K562 (cell line): ENCODE data around the gene SAMM50.
A peak's percentile ranks its signal among the peaks of the same experiment; 100 is the strongest.

Experiments
- CTCF ChIP-seq, 3 experiments: IDR thresholded peaks in 2 of 3; conservative IDR thresholded peaks in 1 of 3; 2 replicates each; pipeline ENCODE4 v1.5.1; 2011 to 2012; ENCODE audit warnings: low read length in 3 of 3, mild to moderate bottlenecking in 3 of 3, control low read depth in 2 of 3, improper control_type of control experiment in 1 of 3, inconsistent platforms in 1 of 3, low read depth in 1 of 3, mixed read lengths in 1 of 3, moderate library complexity in 1 of 3; ENCODE audit not compliant: insufficient read depth in 2 of 3
- E2F4 ChIP-seq: sonication (generic); formaldehyde crosslinking; IDR thresholded peaks from 2 replicates; pipeline ENCODE4 v1.8.0; 2022; ENCODE audit warnings: mild to moderate bottlenecking, low read depth, missing genetic modification reagents
- ETV6 ChIP-seq, 3 experiments: fragments of 150-350 bp in 1 of 3; sonication (generic) in 1 of 3; formaldehyde crosslinking in 1 of 3; IDR thresholded peaks; 2 replicates each; pipeline versions ENCODE4 v1.6.1 to v1.8.0; 2014 to 2022; ENCODE audit warnings: borderline replicate concordance in 2 of 3, low read depth in 2 of 3, antibody characterized with exemption in 1 of 3, low read length in 1 of 3, mild to moderate bottlenecking in 1 of 3, missing genetic modification reagents in 1 of 3
- EZH2 ChIP-seq: IDR thresholded peaks from 2 replicates; pipeline ENCODE4 v1.6.1; 2012; ENCODE audit warnings: low read depth, mild to moderate bottlenecking, inconsistent platforms, low read length, borderline replicate concordance
- FOXP4 ChIP-seq: sonication (generic); formaldehyde crosslinking; IDR thresholded peaks from 2 replicates; pipeline ENCODE4 v1.8.0; 2022; ENCODE audit warnings: mild to moderate bottlenecking, missing genetic modification reagents, borderline replicate concordance
- JUND ChIP-seq, 2 experiments: IDR thresholded peaks; 2 replicates in 1 of 2; 3 replicates in 1 of 2; pipeline ENCODE4 v1.6.1; 2011; ENCODE audit warnings: borderline replicate concordance in 2 of 2, low read depth in 2 of 2, low read length in 2 of 2, improper control_type of control experiment in 1 of 2, missing biosample characterization in 1 of 2, missing genetic modification characterization in 1 of 2, missing genetic modification reagents in 1 of 2
- MTA1 ChIP-seq: fragments of 450-650 bp; IDR thresholded peaks from 2 replicates; pipeline ENCODE4 v1.6.1; 2017; ENCODE audit warnings: borderline replicate concordance
- REST ChIP-seq, 2 experiments: fragments of 450-650 bp; formaldehyde crosslinking in 1 of 2; IDR thresholded peaks; 2 replicates each; pipeline versions ENCODE4 v1.4.0 to v1.6.1; 2014 to 2020; ENCODE audit warnings: mild to moderate bottlenecking in 2 of 2, borderline replicate concordance in 1 of 2, low read depth in 1 of 2
- ZSCAN29 ChIP-seq: fragments of 450-650 bp; IDR thresholded peaks from 2 replicates; pipeline ENCODE4 v1.6.1; 2017

DNA sequence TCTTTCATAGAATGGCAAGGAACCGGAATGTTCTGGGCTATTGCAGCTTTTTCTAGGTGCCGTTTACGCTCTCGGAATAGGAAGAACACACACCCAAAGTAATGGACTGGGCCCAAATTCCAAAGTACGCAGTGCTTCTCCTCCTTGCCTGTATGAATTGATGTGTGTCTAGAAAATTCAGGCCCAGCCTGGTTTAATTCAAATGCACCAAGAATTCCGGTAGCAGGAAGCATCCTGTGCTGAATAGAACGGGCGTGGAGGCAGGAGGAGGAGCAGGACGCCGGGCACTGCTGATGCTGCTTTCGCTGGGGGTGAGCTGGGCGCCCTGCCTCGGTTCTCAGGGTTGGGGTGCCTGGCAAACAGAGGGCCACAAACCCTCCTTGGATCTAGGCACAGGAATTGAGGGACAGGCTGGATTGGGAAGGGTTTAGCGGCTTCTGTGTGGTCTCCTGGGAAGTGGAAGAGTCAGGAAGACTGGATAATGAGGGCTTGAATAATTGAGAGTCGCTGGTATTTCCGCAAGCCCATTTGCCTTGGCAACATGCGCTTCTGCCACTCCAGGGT, 70.9 kb downstream of the SAMM50 start:
- TF ChIP-seq EZH2, result no peak
- peak; percentile 42; the same call in 1 of the 2 replicates for TF ChIP-seq REST (IDR thresholded peaks at IDR 0.05; ENCODE audit: borderline replicate concordance)
- TF ChIP-seq REST (CRISPR knock-in tag; IDR thresholded peaks at IDR 0.05; ENCODE audit: low read depth), result no peak
- TF ChIP-seq JUND (IDR thresholded peaks at IDR 0.05; ENCODE audit: borderline replicate concordance, low read depth, low read length), result no peak
- no peak for TF ChIP-seq JUND (tag; IDR thresholded peaks at IDR 0.05; ENCODE audit: borderline replicate concordance, low read depth, low read length)
- TF ChIP-seq E2F4, result no peak
- no peak for TF ChIP-seq MTA1
- TF ChIP-seq FOXP4 (CRISPR knock-in tag), result no peak
- no peak for TF ChIP-seq ETV6 (IDR thresholded peaks at IDR 0.05; ENCODE audit: borderline replicate concordance in 1 of 2, low read depth in 2 of 2, low read length in 1 of 2)
- TF ChIP-seq ETV6 (CRISPR knock-in tag; IDR thresholded peaks at IDR 0.05; ENCODE audit: borderline replicate concordance), result no peak
- no peak for TF ChIP-seq CTCF (IDR thresholded peaks at IDR 0.05 in 2 of 3, conservative IDR thresholded peaks at IDR 0.05 in 1 of 3; ENCODE audit: insufficient read depth in 2 of 3, low read depth in 1 of 3, low read length in 3 of 3)
- no peak for TF ChIP-seq ZSCAN29
